Fibroblast of lung (primary cell): ENCODE measurements around the gene NIF3L1. TPM values are rescaled to one million over a fixed set of nuclear protein-coding genes. Genes with fewer than 3 reads are reported as not detected.

ENCODE experiments used
- DNase-seq, 2 donors: peaks; one replicate each; pipeline versions ENCODE4 v3.0.0 to v3.0.0-alpha.2; 2010; ENCODE audit warnings: low read depth in 2 of 2
- H2AFZ ChIP-seq: 2 replicates; pipeline ENCODE4 v1.5.1; 2012; ENCODE audit warnings: low read length, control low read depth, inconsistent platforms
- H3K27ac ChIP-seq: 2 replicates; pipeline ENCODE4 v1.5.1; 2011; ENCODE audit warnings: low read length, control low read depth; ENCODE audit not compliant: insufficient read depth
- H3K27me3 ChIP-seq: 2 replicates; pipeline ENCODE4 v1.5.1; 2011; ENCODE audit warnings: mild to moderate bottlenecking, low read length; ENCODE audit not compliant: control insufficient read depth, insufficient read depth
- H3K36me3 ChIP-seq: 2 replicates; pipeline ENCODE4 v1.5.1; 2011; ENCODE audit warnings: low read length; ENCODE audit not compliant: control insufficient read depth, insufficient read depth
- H3K4me1 ChIP-seq: 2 replicates; pipeline ENCODE4 v1.5.1; 2011; ENCODE audit warnings: low read length; ENCODE audit not compliant: control insufficient read depth, insufficient read depth; ENCODE audit errors: extremely low read depth
- H3K4me2 ChIP-seq: 2 replicates; pipeline ENCODE4 v1.5.1; 2011; ENCODE audit warnings: low read length, control low read depth; ENCODE audit not compliant: insufficient read depth; ENCODE audit errors: extremely low read depth
- H3K4me3 ChIP-seq, 4 experiments: fragments of 200-600 bp in 1 of 4; sonication (generic) in 1 of 4; replicated peaks in 1 of 4; 2 replicates each; pipeline ENCODE4 v1.5.1; 2011 to 2016; ENCODE audit warnings: low read length in 4 of 4, low read depth in 3 of 4, mild to moderate bottlenecking in 3 of 4, control low read depth in 2 of 4, inconsistent platforms in 1 of 4, mixed read lengths in 1 of 4; ENCODE audit not compliant: insufficient read depth in 1 of 4; ENCODE audit errors: control extremely low read depth in 1 of 4
- H3K79me2 ChIP-seq: 2 replicates; pipeline ENCODE4 v1.5.1; 2012; ENCODE audit warnings: mild to moderate bottlenecking, low read length, inconsistent platforms; ENCODE audit not compliant: control insufficient read depth, insufficient read depth
- H3K9ac ChIP-seq: 2 replicates; pipeline ENCODE4 v1.5.1; 2011; ENCODE audit warnings: mild to moderate bottlenecking, low read length, control low read depth; ENCODE audit not compliant: insufficient read depth
- H3K9me3 ChIP-seq: 2 replicates; pipeline ENCODE4 v1.5.1; 2012; ENCODE audit warnings: low read depth, low read length; ENCODE audit not compliant: control insufficient read depth, insufficient read depth
- H4K20me1 ChIP-seq: 2 replicates; pipeline ENCODE4 v1.5.1; 2011; ENCODE audit warnings: low read length; ENCODE audit not compliant: control insufficient read depth, insufficient read depth; ENCODE audit errors: extremely low read depth
- EZH2 ChIP-seq: IDR thresholded peaks from 2 replicates; pipeline ENCODE4 v1.5.1; 2012; ENCODE audit warnings: low read length, control low read depth, mild to moderate bottlenecking; ENCODE audit errors: missing control alignments
- polyA plus RNA-seq, 2 donors: library from polyadenylated mRNA; depleted of rRNA in 1 of 2; stranded (reverse) in 1 of 2; unstranded in 1 of 2; fragments of >200 nt; gene quantifications; 2 replicates each; pipeline ENCODE4 v1.2.1, GENCODE V29; 2011 to 2012; ENCODE audit warnings: missing spikeins in 1 of 2
- total RNA-seq: library from RNA; depleted of rRNA; stranded (reverse); fragments of >200 nt; gene quantifications from 2 replicates; pipeline ENCODE4 v1.2.1, GENCODE V29; 2014
- TF ChIP-seq, protein P1 (sequence below), 2 donors: IDR thresholded peaks in 1 of 2; conservative IDR thresholded peaks in 1 of 2; 1 replicate in 1 of 2; 2 replicates in 1 of 2; pipeline ENCODE4 v1.5.1; 2011 to 2012; ENCODE audit warnings: low read length in 2 of 2, control low read depth in 1 of 2, inconsistent platforms in 1 of 2, low read depth in 1 of 2, mild to moderate bottlenecking in 1 of 2

The NIF3L1 gene
- total and polyA plus RNA-seq, 2 donors (not counting 1 experiment from before 2014, with no cell fraction given) = 21.0 to 40.7 TPM

DNA sequence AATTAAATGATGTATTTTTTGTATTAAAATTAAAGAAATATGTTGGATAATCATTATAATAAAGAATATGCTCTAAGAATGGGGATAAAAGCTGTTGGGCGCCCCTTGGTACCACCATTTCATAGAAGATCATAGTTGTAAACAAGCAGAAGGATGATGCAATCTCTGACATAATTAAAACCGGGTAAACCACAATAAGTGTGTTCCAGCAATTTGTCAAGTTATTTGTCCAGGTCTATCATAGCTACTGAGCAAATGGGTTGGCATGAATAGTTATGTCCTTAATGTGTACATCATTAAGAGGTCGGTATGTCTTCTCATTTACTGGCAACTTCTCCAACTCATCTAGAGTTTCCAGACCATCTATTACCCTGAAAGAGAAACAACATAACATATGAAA is 18.0 kb upstream of the NIF3L1 start:
- H4K20me1 ChIP-seq = no peaks in the 10 kb centered on the region
- no peak overlapping the region for H3K9ac ChIP-seq
- no peak overlapping the region for H3K4me2 ChIP-seq
- H3K4me3 ChIP-seq = no peak overlapping the region
- no peaks in the 10 kb centered on the region for H3K36me3 ChIP-seq
- DNase-seq = no peak
- H3K27ac ChIP-seq = no peak overlapping the region
- H3K79me2 ChIP-seq = no peaks in the 10 kb centered on the region
- H2AFZ ChIP-seq = no peak overlapping the region
- no peaks in the 10 kb centered on the region for H3K27me3 ChIP-seq
- peaks cover 2% of the 10 kb centered on the region for H3K4me1 ChIP-seq
- H3K9me3 ChIP-seq = no peaks in the 10 kb centered on the region
- TF ChIP-seq, protein P1, sequence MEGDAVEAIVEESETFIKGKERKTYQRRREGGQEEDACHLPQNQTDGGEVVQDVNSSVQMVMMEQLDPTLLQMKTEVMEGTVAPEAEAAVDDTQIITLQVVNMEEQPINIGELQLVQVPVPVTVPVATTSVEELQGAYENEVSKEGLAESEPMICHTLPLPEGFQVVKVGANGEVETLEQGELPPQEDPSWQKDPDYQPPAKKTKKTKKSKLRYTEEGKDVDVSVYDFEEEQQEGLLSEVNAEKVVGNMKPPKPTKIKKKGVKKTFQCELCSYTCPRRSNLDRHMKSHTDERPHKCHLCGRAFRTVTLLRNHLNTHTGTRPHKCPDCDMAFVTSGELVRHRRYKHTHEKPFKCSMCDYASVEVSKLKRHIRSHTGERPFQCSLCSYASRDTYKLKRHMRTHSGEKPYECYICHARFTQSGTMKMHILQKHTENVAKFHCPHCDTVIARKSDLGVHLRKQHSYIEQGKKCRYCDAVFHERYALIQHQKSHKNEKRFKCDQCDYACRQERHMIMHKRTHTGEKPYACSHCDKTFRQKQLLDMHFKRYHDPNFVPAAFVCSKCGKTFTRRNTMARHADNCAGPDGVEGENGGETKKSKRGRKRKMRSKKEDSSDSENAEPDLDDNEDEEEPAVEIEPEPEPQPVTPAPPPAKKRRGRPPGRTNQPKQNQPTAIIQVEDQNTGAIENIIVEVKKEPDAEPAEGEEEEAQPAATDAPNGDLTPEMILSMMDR (conservative IDR thresholded peaks at IDR 0.05 in 1 of 2, IDR thresholded peaks at IDR 0.05 in 1 of 2; ENCODE audit: low read depth in 1 of 2, low read length in 2 of 2) = no peak
- TF ChIP-seq EZH2 = no peak

DNA sequence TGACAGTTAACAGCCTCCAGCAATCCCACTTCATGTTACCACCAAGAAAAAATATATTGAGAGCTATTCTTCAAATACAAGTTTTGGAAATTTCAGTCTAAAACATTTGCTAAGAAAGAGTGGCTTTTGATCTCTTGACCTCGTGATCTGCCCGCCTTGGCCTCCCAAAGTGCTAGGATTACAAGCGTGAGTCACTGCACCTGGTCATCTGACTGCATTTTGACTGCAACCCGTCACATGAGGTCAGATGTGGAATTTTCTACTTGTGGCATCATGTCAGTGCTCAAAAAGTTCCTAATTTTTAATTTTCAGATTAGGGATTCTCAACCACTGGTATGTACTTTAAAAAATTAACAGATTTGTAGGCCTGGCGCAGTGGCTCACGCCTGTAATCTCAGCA is 15.6 kb upstream of the NIF3L1 start:
- DNase-seq = no peak
- H3K4me2 ChIP-seq = no peak overlapping the region
- no peak overlapping the region for H3K4me3 ChIP-seq
- H3K27ac ChIP-seq = no peak overlapping the region
- H3K4me1 ChIP-seq = no peaks in the 10 kb centered on the region
- H3K79me2 ChIP-seq = no peaks in the 10 kb centered on the region
- H4K20me1 ChIP-seq = no peaks in the 10 kb centered on the region
- H3K9ac ChIP-seq = no peak overlapping the region
- H3K36me3 ChIP-seq = no peaks in the 10 kb centered on the region
- H2AFZ ChIP-seq = no peak overlapping the region
- TF ChIP-seq, protein P1 (conservative IDR thresholded peaks at IDR 0.05 in 1 of 2, IDR thresholded peaks at IDR 0.05 in 1 of 2; ENCODE audit: low read depth in 1 of 2, low read length in 2 of 2) = no peak
- TF ChIP-seq EZH2 = no peak
- H3K27me3 ChIP-seq = no peaks in the 10 kb centered on the region
- no peaks in the 10 kb centered on the region for H3K9me3 ChIP-seq

DNA sequence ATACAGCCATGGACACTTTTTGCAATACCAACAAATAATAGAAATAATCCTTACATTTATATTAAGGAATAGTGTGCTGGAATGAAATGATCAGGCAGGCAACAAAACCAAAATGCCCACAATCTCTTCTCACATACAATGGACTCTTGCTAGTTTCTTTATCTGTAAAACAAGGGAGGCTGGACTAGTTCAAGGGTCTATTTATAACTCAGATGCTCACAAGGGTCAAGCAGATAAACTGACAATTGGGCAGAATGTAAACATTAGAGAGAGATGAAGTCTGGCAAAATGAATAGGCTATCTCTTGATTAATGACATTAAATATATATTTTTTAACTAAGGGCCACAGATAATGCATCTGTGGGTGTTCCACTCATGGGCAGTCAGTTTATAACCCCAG is 11.7 kb upstream of the NIF3L1 start:
- H2AFZ ChIP-seq = no peak overlapping the region
- H3K4me2 ChIP-seq = no peak overlapping the region
- no peaks in the 10 kb centered on the region for H3K27me3 ChIP-seq
- no peak overlapping the region for H3K4me3 ChIP-seq
- H3K9ac ChIP-seq = no peak overlapping the region
- H3K9me3 ChIP-seq = no peaks in the 10 kb centered on the region
- H3K79me2 ChIP-seq = no peaks in the 10 kb centered on the region
- peaks cover 3% of the 10 kb centered on the region for H3K36me3 ChIP-seq
- no peaks in the 10 kb centered on the region for H3K4me1 ChIP-seq
- H3K27ac ChIP-seq = no peak overlapping the region
- no peaks in the 10 kb centered on the region for H4K20me1 ChIP-seq
- TF ChIP-seq, protein P1 (conservative IDR thresholded peaks at IDR 0.05 in 1 of 2, IDR thresholded peaks at IDR 0.05 in 1 of 2; ENCODE audit: low read depth in 1 of 2, low read length in 2 of 2) = no peak
- TF ChIP-seq EZH2 = no peak
- no peak for DNase-seq
